ENCODE results near the gene OBSL1. TPM values are rescaled to one million over a fixed set of nuclear protein-coding genes. Genes with fewer than 3 reads are reported as not detected.

The OBSL1 gene
- total RNA-seq, 1 donor from 2014 or later, result 208 TPM

- peaks cover 61% of the 10 kb centered on the region for H3K27me3 ChIP-seq (ENCODE audit: low read depth)
- intact Hi-C loops (cut with micrococcal nuclease), result loop anchor here (5.0 kb wide), 1 partner anchor 130 kb away; no protein-coding TSS in a partner anchor
- H3K36me3 ChIP-seq, result no peaks in the 10 kb centered on the region
- DNase-seq, result no peak
- H3K4me1 ChIP-seq, result peaks cover 12% of the 10 kb centered on the region
- H3K4me3 ChIP-seq, result no peak overlapping the region
- TF ChIP-seq CTCF (IDR thresholded peaks at IDR 0.05; ENCODE audit: borderline replicate concordance), result no peak
- H3K27ac ChIP-seq (replicated peaks), result no peak overlapping the region
- H3K9me3 ChIP-seq (replicated peaks), result no peaks in the 10 kb centered on the region
These were observed 39.5 kb downstream of the OBSL1 start for GRCh38 chr2:219531639-219532377.

GRCh38 chr2:219530048-219530963, 41.0 kb downstream of the OBSL1 start:
- intact Hi-C loops (cut with micrococcal nuclease), result loop anchor here (5.0 kb wide), 1 partner anchor 128 kb away; no protein-coding TSS in a partner anchor
- Histone ChIP-seq H3K9me3 (replicated peaks) (no peaks in the 10 kb centered on the region), H3K36me3 (no peaks in the 10 kb centered on the region), H3K4me3 (peak overlapping the region; percentile 40), H3K4me1 (peaks cover 26% of the 10 kb centered on the region), H3K27me3 (ENCODE audit: low read depth) (peaks cover 72% of the 10 kb centered on the region), H3K27ac (replicated peaks) (no peak overlapping the region)
- peak; percentile 79 for DNase-seq
- TF ChIP-seq CTCF (IDR thresholded peaks at IDR 0.05; ENCODE audit: borderline replicate concordance), result peak; percentile 97

- intact Hi-C loops (cut with micrococcal nuclease), result loop anchor here (10.0 kb wide), 1 partner anchor 73 kb away; no protein-coding TSS in a partner anchor
- H3K4me1 ChIP-seq, result peaks cover 36% of the 10 kb centered on the region
- H3K27ac ChIP-seq (replicated peaks), result no peak overlapping the region
- DNase-seq, result no peak
- TF ChIP-seq CTCF (IDR thresholded peaks at IDR 0.05; ENCODE audit: borderline replicate concordance), result no peak
- H3K9me3 ChIP-seq (replicated peaks), result no peaks in the 10 kb centered on the region
- peaks cover 98% of the 10 kb centered on the region for H3K27me3 ChIP-seq (ENCODE audit: low read depth)
- H3K36me3 ChIP-seq, result no peaks in the 10 kb centered on the region
- no peak overlapping the region for H3K4me3 ChIP-seq
These were observed 43.9 kb downstream of the OBSL1 start for GRCh38 chr2:219527472-219527871.

- Histone ChIP-seq H3K36me3 (no peaks in the 10 kb centered on the region), H3K27ac (replicated peaks) (no peak overlapping the region), H3K4me1 (peaks cover 41% of the 10 kb centered on the region), H3K27me3 (ENCODE audit: low read depth) (peaks cover 98% of the 10 kb centered on the region), H3K4me3 (no peak overlapping the region), H3K9me3 (replicated peaks) (no peaks in the 10 kb centered on the region)
- intact Hi-C loops (cut with micrococcal nuclease), result loop anchor here (10.0 kb wide), 1 partner anchor 72 kb away; no protein-coding TSS in a partner anchor
- DNase-seq, result no peak
- TF ChIP-seq CTCF (IDR thresholded peaks at IDR 0.05; ENCODE audit: borderline replicate concordance), result no peak
These were observed 44.3 kb downstream of the OBSL1 start for GRCh38 chr2:219527076-219527394.

- Histone ChIP-seq H3K36me3 (no peaks in the 10 kb centered on the region), H3K9me3 (replicated peaks) (no peaks in the 10 kb centered on the region), H3K4me3 (no peak overlapping the region), H3K4me1 (peaks cover 45% of the 10 kb centered on the region), H3K27me3 (ENCODE audit: low read depth) (peaks cover 98% of the 10 kb centered on the region), H3K27ac (replicated peaks) (no peak overlapping the region)
- no peak for DNase-seq
- intact Hi-C loops (cut with micrococcal nuclease), result loop anchor here (10.0 kb wide), 1 partner anchor 72 kb away; no protein-coding TSS in a partner anchor
- TF ChIP-seq CTCF (IDR thresholded peaks at IDR 0.05; ENCODE audit: borderline replicate concordance), result no peak
These were observed 44.8 kb downstream of the OBSL1 start for GRCh38 chr2:219526320-219527075.
